Measurements from ENCODE around the gene NXPH1.

NXPH1 gene

DNA sequence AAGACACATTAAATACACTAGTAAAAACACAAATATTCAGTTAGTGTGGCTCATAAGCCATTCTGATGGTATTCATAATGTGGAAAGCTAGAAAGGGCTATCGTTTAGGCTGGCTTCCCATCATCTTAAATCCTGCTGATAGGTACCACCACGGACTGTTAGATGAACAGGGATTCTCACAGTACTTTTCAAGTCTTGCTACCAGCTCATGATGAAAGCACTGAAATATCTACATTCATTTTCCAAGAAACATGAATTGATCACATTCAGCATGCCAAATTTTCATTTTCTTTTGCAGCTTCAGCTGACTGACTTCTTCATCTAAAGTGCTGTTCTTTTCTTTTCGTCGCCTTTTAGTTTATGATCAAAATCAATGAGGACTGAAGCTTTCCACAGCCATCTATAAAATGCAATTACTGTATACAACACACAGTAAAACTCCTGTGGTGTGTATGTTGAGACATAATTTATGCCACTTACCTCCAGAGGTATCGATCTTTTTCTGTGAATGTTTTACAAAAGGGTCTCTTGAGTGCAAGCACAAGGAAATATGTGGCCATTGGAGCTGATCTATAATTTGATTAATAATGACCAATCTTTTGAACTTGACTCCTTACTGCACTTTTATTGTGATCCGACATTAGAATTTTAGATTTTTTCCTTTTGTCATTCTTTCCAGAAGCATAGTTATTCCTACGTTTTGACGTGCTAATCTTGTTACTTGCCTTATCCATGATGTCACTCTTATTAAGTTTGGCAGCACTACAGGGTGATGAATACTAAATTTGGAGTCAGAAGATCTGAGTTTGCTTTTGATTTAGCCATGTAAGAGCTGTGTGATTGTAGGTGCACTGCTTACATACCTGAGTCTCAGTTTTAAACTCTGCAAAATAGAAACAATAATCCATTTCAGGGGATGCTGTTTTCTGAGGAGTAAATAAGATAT, 58.4 kb downstream of the NXPH1 start:
- Histone ChIP-seq H3K36me3 (ENCODE audit: control insufficient read depth, insufficient read depth, low read length) (no peaks in the 10 kb centered on the region), H2AFZ (no peak overlapping the region), H3K27me3 (ENCODE audit: control insufficient read depth, insufficient read depth, low read length) (no peaks in the 10 kb centered on the region), H3K4me1 (no peaks in the 10 kb centered on the region), H3K4me2 (ENCODE audit: low read length) (no peak overlapping the region), H3K79me2 (no peaks in the 10 kb centered on the region), H3K9me3 (ENCODE audit: control insufficient read depth, low read length) (no peaks in the 10 kb centered on the region), H3K4me3 (ENCODE audit: low read depth, low read length) (no peak overlapping the region), H3K27ac (no peak overlapping the region), H3K9ac (no peak overlapping the region)
- TF ChIP-seq, protein P1, sequence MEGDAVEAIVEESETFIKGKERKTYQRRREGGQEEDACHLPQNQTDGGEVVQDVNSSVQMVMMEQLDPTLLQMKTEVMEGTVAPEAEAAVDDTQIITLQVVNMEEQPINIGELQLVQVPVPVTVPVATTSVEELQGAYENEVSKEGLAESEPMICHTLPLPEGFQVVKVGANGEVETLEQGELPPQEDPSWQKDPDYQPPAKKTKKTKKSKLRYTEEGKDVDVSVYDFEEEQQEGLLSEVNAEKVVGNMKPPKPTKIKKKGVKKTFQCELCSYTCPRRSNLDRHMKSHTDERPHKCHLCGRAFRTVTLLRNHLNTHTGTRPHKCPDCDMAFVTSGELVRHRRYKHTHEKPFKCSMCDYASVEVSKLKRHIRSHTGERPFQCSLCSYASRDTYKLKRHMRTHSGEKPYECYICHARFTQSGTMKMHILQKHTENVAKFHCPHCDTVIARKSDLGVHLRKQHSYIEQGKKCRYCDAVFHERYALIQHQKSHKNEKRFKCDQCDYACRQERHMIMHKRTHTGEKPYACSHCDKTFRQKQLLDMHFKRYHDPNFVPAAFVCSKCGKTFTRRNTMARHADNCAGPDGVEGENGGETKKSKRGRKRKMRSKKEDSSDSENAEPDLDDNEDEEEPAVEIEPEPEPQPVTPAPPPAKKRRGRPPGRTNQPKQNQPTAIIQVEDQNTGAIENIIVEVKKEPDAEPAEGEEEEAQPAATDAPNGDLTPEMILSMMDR (IDR thresholded peaks at IDR 0.05) = no peak

DNA sequence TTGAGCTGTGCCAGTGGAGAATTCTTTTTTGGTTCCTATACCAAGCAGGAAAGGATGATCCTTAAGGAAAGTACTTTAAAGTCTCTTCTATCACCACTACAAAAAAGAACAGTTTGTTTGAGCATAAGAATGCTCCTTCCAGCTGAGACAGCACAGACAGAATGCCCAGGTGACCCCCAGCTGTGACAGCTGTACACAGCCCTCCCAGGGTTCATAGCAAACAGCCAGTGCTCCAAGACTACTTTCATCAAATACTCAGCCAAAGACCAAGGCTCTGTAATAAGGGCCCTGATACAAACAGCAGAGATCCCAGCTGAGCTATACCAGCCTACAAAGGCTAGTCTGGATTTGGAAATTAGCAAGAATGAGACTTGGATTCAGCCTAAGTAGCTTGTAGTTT, 65.7 kb downstream of the NXPH1 start:
- Histone ChIP-seq H3K4me2 (ENCODE audit: low read length) (no peak overlapping the region), H3K4me3 (ENCODE audit: low read depth, low read length) (no peak overlapping the region), H3K9me3 (ENCODE audit: control insufficient read depth, low read length) (no peaks in the 10 kb centered on the region), H3K79me2 (no peaks in the 10 kb centered on the region), H3K4me1 (no peaks in the 10 kb centered on the region), H3K27me3 (ENCODE audit: control insufficient read depth, insufficient read depth, low read length) (no peaks in the 10 kb centered on the region), H3K27ac (no peak overlapping the region), H3K36me3 (ENCODE audit: control insufficient read depth, insufficient read depth, low read length) (no peaks in the 10 kb centered on the region), H2AFZ (no peak overlapping the region), H3K9ac (no peak overlapping the region)
- TF ChIP-seq, protein P1 (IDR thresholded peaks at IDR 0.05) = no peak

DNA sequence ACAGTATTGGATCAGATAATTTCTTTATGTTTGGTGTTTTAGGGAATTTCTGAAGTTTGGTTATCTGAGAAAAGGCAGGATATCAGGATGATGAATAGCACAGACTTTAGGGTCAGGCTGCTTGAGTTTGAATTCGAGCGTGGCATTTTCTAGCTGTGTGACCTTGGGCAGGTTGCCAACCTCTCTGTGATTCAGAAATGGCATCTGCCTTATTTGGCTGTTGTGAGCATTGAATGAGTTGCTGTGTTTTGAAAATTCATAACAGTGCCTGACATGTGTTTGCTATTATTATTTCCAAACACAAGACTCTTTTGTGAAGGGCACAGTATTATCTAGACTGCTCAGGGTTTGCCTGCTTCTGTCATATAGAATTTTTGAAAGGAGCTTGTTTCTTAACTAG, 66.9 kb downstream of the NXPH1 start:
- Histone ChIP-seq H3K27me3 (ENCODE audit: control insufficient read depth, insufficient read depth, low read length) (no peaks in the 10 kb centered on the region), H3K36me3 (ENCODE audit: control insufficient read depth, insufficient read depth, low read length) (no peaks in the 10 kb centered on the region)

DNA sequence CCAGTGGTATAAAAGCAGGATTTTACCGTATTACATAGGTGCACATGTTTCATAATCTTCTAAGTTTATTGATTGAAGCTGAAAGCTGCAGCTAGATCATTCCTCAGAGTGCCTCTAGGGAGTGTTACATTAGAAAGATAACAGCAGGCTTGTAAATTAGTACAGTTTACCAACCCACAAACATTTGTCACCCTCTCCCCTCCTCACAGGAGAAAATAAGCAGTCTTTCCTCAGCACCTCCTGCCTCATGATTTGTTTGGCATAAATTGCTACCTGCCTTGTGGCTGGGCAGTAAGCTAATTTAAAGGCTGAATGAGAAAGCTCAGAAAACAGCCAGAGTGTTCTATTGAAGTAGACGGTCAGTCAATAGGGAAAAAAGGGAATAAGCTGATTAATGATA, 74.2 kb downstream of the NXPH1 start:
- Histone ChIP-seq H3K36me3 (ENCODE audit: control insufficient read depth, insufficient read depth, low read length) (no peaks in the 10 kb centered on the region), H3K4me2 (ENCODE audit: low read length) (no peak overlapping the region), H3K27ac (no peak overlapping the region), H3K79me2 (no peaks in the 10 kb centered on the region), H3K4me1 (no peaks in the 10 kb centered on the region), H3K9ac (no peak overlapping the region), H3K4me3 (ENCODE audit: low read depth, low read length) (no peak overlapping the region), H3K9me3 (ENCODE audit: control insufficient read depth, low read length) (no peaks in the 10 kb centered on the region), H3K27me3 (ENCODE audit: control insufficient read depth, insufficient read depth, low read length) (no peaks in the 10 kb centered on the region), H2AFZ (no peak overlapping the region)
- TF ChIP-seq, protein P1 (IDR thresholded peaks at IDR 0.05) = no peak

More for the DNA sequence above, 66.9 kb downstream of the NXPH1 start:
- Histone ChIP-seq H3K79me2 (no peaks in the 10 kb centered on the region), H3K9me3 (ENCODE audit: control insufficient read depth, low read length) (no peaks in the 10 kb centered on the region), H3K4me1 (no peaks in the 10 kb centered on the region), H3K9ac (no peak overlapping the region), H2AFZ (no peak overlapping the region), H3K4me3 (ENCODE audit: low read depth, low read length) (no peak overlapping the region), H3K27ac (no peak overlapping the region), H3K4me2 (ENCODE audit: low read length) (no peak overlapping the region)
- TF ChIP-seq, protein P1 (IDR thresholded peaks at IDR 0.05) = no peak

DNA sequence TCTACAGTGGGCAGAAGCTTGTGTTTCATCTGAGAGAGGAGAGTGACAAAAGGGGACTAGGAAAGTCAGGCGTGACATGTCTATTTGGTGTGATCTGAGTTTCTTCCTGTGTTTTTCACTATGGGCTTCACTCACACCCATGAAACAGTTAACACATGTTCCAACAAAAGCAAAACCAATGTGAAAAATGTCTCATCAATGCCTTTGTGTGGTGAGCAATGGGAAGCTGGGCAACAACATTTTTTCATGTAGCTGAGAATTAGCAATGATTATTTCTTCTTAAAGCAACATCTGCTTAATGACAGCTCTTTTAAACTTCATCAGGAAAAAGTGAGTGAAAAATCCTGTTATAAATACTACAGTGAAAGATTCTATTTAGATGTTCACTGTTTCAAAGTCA, 76.2 kb downstream of the NXPH1 start:
- Histone ChIP-seq H3K4me1 (no peaks in the 10 kb centered on the region), H3K27ac (no peak overlapping the region), H3K79me2 (no peaks in the 10 kb centered on the region), H3K27me3 (ENCODE audit: control insufficient read depth, insufficient read depth, low read length) (no peaks in the 10 kb centered on the region), H3K9ac (no peak overlapping the region), H3K9me3 (ENCODE audit: control insufficient read depth, low read length) (no peaks in the 10 kb centered on the region), H3K4me2 (ENCODE audit: low read length) (no peak overlapping the region), H3K4me3 (ENCODE audit: low read depth, low read length) (no peak overlapping the region), H3K36me3 (ENCODE audit: control insufficient read depth, insufficient read depth, low read length) (no peaks in the 10 kb centered on the region), H2AFZ (no peak overlapping the region)
- TF ChIP-seq, protein P1 (IDR thresholded peaks at IDR 0.05) = no peak

Data from parathyroid adenoma (tissue), 2 donors.